ENCODE measurements around the gene HMGB2. TPM values are rescaled to one million over a fixed set of nuclear protein-coding genes. Genes with fewer than 3 reads are reported as not detected.

The HMGB2 gene
- total RNA-seq, 1 experiment from 2014 or later = 183 TPM

DNA sequence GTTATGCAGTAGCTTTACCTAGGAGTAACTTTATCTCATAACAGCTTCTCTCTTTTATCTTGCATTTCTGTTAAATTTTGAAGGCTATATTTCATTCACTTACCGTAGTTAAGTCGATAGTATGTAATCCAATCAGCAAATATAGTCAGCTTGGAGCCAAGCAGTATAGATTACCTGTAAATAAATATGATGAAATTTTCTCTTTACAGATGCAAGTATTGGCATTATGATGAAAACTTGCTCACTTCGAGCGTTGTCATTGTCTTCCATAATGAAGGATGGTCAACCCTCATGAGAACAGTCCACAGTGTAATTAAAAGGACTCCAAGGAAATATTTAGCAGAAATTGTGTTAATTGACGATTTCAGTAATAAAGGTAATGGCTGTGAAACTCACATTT is 42.3 kb downstream of the HMGB2 start:
- ChIA-PET CTCF (interaction anchor here (0.8 kb wide), 1 partner anchor 10 kb away, joined by 3 read pairs; no protein-coding TSS in a partner anchor), POLR2A (no interaction called here)
- in situ Hi-C loops (cut with HindIII; ENCODE audit: low pct_unique_long_range_greater_than_20kb, low sequenced_read_pairs) (no loop called here), intact Hi-C loops (cut with micrococcal nuclease; ENCODE audit: unreplicated experiment) (no loop called here)
- no peaks in the 10 kb centered on the region; the same call in 1 of the 2 replicates for H3K9me3 ChIP-seq (ENCODE audit: control insufficient read depth, insufficient read depth, low read depth, low read length)
- TF ChIP-seq SIN3A (IDR thresholded peaks at IDR 0.05; ENCODE audit: borderline replicate concordance, insufficient read depth, low read depth, low read length) (no peak), POLR2AphosphoS5 (IDR thresholded peaks at IDR 0.05; ENCODE audit: low read depth, low read length) (no peak), TCF7L2 (IDR thresholded peaks at IDR 0.05; ENCODE audit: low read depth, low read length) (no peak)
- TF ChIP-seq, protein P1, sequence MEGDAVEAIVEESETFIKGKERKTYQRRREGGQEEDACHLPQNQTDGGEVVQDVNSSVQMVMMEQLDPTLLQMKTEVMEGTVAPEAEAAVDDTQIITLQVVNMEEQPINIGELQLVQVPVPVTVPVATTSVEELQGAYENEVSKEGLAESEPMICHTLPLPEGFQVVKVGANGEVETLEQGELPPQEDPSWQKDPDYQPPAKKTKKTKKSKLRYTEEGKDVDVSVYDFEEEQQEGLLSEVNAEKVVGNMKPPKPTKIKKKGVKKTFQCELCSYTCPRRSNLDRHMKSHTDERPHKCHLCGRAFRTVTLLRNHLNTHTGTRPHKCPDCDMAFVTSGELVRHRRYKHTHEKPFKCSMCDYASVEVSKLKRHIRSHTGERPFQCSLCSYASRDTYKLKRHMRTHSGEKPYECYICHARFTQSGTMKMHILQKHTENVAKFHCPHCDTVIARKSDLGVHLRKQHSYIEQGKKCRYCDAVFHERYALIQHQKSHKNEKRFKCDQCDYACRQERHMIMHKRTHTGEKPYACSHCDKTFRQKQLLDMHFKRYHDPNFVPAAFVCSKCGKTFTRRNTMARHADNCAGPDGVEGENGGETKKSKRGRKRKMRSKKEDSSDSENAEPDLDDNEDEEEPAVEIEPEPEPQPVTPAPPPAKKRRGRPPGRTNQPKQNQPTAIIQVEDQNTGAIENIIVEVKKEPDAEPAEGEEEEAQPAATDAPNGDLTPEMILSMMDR (IDR thresholded peaks at IDR 0.05) = no peak
- TF ChIP-seq, protein P2, sequence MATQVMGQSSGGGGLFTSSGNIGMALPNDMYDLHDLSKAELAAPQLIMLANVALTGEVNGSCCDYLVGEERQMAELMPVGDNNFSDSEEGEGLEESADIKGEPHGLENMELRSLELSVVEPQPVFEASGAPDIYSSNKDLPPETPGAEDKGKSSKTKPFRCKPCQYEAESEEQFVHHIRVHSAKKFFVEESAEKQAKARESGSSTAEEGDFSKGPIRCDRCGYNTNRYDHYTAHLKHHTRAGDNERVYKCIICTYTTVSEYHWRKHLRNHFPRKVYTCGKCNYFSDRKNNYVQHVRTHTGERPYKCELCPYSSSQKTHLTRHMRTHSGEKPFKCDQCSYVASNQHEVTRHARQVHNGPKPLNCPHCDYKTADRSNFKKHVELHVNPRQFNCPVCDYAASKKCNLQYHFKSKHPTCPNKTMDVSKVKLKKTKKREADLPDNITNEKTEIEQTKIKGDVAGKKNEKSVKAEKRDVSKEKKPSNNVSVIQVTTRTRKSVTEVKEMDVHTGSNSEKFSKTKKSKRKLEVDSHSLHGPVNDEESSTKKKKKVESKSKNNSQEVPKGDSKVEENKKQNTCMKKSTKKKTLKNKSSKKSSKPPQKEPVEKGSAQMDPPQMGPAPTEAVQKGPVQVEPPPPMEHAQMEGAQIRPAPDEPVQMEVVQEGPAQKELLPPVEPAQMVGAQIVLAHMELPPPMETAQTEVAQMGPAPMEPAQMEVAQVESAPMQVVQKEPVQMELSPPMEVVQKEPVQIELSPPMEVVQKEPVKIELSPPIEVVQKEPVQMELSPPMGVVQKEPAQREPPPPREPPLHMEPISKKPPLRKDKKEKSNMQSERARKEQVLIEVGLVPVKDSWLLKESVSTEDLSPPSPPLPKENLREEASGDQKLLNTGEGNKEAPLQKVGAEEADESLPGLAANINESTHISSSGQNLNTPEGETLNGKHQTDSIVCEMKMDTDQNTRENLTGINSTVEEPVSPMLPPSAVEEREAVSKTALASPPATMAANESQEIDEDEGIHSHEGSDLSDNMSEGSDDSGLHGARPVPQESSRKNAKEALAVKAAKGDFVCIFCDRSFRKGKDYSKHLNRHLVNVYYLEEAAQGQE (IDR thresholded peaks at IDR 0.05; ENCODE audit: insufficient read depth in 1 of 2, low read depth in 2 of 2, low read length in 1 of 2) = no peak
- ATAC-seq (no peak), DNase-seq (ENCODE audit: low read depth, low spot score) (no peak)
- H3K36me3 ChIP-seq (ENCODE audit: control insufficient read depth, insufficient read depth, low read length) = peaks cover 11% of the 10 kb centered on the region
- H3K4me1 ChIP-seq (ENCODE audit: control insufficient read depth, insufficient read depth, low read length) = peaks cover 18% of the 10 kb centered on the region
- no peak overlapping the region for H3K27ac ChIP-seq (ENCODE audit: low read length)
- no peak overlapping the region for H3K4me3 ChIP-seq (ENCODE audit: low read depth in 2 of 2, low read length in 2 of 2)
- no TSS peak for BruUV-seq (replicated peaks)
- no peaks in the 10 kb centered on the region for H3K27me3 ChIP-seq (ENCODE audit: control insufficient read depth, insufficient read depth, low read length)

DNA sequence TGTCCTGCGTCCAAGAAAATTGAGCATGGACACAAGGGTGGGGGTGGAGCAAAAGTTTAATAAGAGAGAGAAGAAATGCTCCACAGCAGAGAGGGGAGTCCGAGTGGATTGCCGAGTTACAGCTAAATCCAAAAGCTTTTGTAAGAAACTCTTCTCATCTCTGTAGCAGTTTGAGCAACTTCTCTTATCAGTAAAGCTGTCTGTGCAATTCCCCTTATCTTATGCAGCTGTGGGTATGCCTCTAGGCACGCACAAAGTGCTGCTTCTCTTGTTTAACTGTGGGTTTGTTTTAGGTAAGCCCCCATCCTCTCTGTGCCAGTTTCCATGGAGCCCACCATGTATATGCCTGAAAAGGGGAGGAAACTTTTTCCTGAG is 44.8 kb downstream of the HMGB2 start:
- CTCF ChIA-PET = interaction anchor here (0.5 kb wide), 1 partner anchor 122 kb away, joined by 10 read pairs; no protein-coding TSS in a partner anchor
- intact Hi-C loops (cut with micrococcal nuclease; ENCODE audit: unreplicated experiment) (no loop called here), in situ Hi-C loops (cut with HindIII; ENCODE audit: low pct_unique_long_range_greater_than_20kb, low sequenced_read_pairs) (no loop called here)

More for the DNA sequence above, 44.8 kb downstream of the HMGB2 start:
- no peak overlapping the region for H3K4me3 ChIP-seq (ENCODE audit: low read depth in 2 of 2, low read length in 2 of 2)
- no TSS peak for BruUV-seq (replicated peaks)
- H3K9me3 ChIP-seq (ENCODE audit: control insufficient read depth, insufficient read depth, low read depth, low read length) = peaks cover 21% of the 10 kb centered on the region; the same call in 1 of the 2 replicates
- no peak for DNase-seq (ENCODE audit: low read depth, low spot score)
- no peak; the same call in 1 of the 2 replicates for ATAC-seq
- H3K36me3 ChIP-seq (ENCODE audit: control insufficient read depth, insufficient read depth, low read length) = peaks cover 2% of the 10 kb centered on the region; the same call in 1 of the 2 replicates
- peak overlapping the region; percentile 55; the same call in 1 of the 2 replicates for H3K27ac ChIP-seq (ENCODE audit: low read length)
- TF ChIP-seq SIN3A (IDR thresholded peaks at IDR 0.05; ENCODE audit: borderline replicate concordance, insufficient read depth, low read depth, low read length) (no peak), TCF7L2 (IDR thresholded peaks at IDR 0.05; ENCODE audit: low read depth, low read length) (no peak)
- TF ChIP-seq, protein P1 (IDR thresholded peaks at IDR 0.05) = no peak
- H3K4me1 ChIP-seq (ENCODE audit: control insufficient read depth, insufficient read depth, low read length) = peaks cover 18% of the 10 kb centered on the region
- POLR2A ChIA-PET = no interaction called here
- no peaks in the 10 kb centered on the region for H3K27me3 ChIP-seq (ENCODE audit: control insufficient read depth, insufficient read depth, low read length)

Data from Panc1 (cell line).